GM19193 (cell line): ENCODE results near the gene VCL.

Source experiments
- POLR2A ChIP-seq: IDR thresholded peaks from 4 replicates; pipeline ENCODE4 v1.6.1; 2011; ENCODE audit not compliant: insufficient read depth, insufficient read length; ENCODE audit errors: extremely low read depth

VCL gene

GRCh38 chr10:74163319-74164068 lies 165.6 kb downstream of the VCL start:
- no peak for TF ChIP-seq POLR2A

- no peak for TF ChIP-seq POLR2A
These were observed 167.0 kb downstream of the VCL start for GRCh38 chr10:74164716-74165529.

GRCh38 chr10:74165530-74165901 lies 167.6 kb downstream of the VCL start:
- no peak for TF ChIP-seq POLR2A

GRCh38 chr10:74167443-74167842 lies 169.5 kb downstream of the VCL start:
- TF ChIP-seq POLR2A, result no peak
